HL-60 (cell line): ENCODE results near the gene SCML2.

Source experiments
- DNase-seq, 2 experiments: peaks; one replicate each; pipeline ENCODE4 v3.0.0-alpha.2; 2010 to 2020; ENCODE audit warnings: low read depth in 1 of 2, low spot score in 1 of 2
- H3K27ac ChIP-seq: fragments of 250-450 bp; sonication (Bioruptor Pico); replicated peaks from 2 replicates; pipeline ENCODE4 v1.5.1; 2020; ENCODE audit warnings: mild to moderate bottlenecking, moderate library complexity
- H3K27me3 ChIP-seq: fragments of 250-450 bp; sonication (Bioruptor Pico); 2 replicates; pipeline ENCODE4 v1.5.1; 2021; ENCODE audit warnings: mild to moderate bottlenecking, moderate library complexity; ENCODE audit not compliant: insufficient read depth, poor library complexity, severe bottlenecking
- H3K4me3 ChIP-seq: replicated peaks from 2 replicates; pipeline ENCODE4 v1.5.1; 2011; ENCODE audit warnings: mild to moderate bottlenecking, control low read depth, low read length; ENCODE audit not compliant: insufficient read depth
- GABPA ChIP-seq: IDR thresholded peaks from 2 replicates; pipeline ENCODE4 v1.6.1; 2012; ENCODE audit warnings: low read depth
- POLR2AphosphoS5 ChIP-seq: IDR thresholded peaks from 2 replicates; pipeline ENCODE4 v1.6.1; 2012; ENCODE audit warnings: low read depth
- SPI1 ChIP-seq: IDR thresholded peaks from 2 replicates; pipeline ENCODE4 v1.6.1; 2012; ENCODE audit warnings: low read depth, mild to moderate bottlenecking, borderline replicate concordance
- TF ChIP-seq, protein P1 (sequence below): IDR thresholded peaks from one replicate; pipeline ENCODE4 v1.5.1; 2011; ENCODE audit warnings: low read length, control low read depth, inconsistent platforms; ENCODE audit not compliant: insufficient read depth
- TF ChIP-seq, protein P2 (sequence below): IDR thresholded peaks from 2 replicates; pipeline ENCODE4 v1.6.1; 2012; ENCODE audit warnings: low read depth; ENCODE audit not compliant: insufficient replicate concordance

Gene SCML2

DNA sequence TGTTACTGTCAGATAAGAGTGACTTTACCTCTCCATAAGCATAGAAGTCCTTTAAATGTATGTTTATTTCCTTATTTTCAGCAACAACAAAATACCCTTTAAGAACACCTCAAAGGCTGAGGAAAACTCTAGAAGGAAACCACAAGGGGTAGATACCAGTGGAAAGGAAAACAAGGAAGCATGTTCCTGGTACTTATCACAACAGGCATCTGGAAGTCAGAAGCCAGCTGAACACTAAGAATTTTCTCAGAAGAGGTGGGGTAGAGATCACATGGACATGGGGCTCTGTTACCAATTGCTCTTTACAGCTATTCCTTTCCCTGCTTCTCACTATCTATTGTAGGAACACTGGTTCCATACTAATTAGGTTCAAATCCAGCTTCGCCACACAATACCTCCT, 82.3 kb downstream of the SCML2 start:
- TF ChIP-seq, protein P1, sequence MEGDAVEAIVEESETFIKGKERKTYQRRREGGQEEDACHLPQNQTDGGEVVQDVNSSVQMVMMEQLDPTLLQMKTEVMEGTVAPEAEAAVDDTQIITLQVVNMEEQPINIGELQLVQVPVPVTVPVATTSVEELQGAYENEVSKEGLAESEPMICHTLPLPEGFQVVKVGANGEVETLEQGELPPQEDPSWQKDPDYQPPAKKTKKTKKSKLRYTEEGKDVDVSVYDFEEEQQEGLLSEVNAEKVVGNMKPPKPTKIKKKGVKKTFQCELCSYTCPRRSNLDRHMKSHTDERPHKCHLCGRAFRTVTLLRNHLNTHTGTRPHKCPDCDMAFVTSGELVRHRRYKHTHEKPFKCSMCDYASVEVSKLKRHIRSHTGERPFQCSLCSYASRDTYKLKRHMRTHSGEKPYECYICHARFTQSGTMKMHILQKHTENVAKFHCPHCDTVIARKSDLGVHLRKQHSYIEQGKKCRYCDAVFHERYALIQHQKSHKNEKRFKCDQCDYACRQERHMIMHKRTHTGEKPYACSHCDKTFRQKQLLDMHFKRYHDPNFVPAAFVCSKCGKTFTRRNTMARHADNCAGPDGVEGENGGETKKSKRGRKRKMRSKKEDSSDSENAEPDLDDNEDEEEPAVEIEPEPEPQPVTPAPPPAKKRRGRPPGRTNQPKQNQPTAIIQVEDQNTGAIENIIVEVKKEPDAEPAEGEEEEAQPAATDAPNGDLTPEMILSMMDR: no peak
- TF ChIP-seq POLR2AphosphoS5 (no peak), GABPA (no peak), SPI1 (no peak)
- TF ChIP-seq, protein P2, sequence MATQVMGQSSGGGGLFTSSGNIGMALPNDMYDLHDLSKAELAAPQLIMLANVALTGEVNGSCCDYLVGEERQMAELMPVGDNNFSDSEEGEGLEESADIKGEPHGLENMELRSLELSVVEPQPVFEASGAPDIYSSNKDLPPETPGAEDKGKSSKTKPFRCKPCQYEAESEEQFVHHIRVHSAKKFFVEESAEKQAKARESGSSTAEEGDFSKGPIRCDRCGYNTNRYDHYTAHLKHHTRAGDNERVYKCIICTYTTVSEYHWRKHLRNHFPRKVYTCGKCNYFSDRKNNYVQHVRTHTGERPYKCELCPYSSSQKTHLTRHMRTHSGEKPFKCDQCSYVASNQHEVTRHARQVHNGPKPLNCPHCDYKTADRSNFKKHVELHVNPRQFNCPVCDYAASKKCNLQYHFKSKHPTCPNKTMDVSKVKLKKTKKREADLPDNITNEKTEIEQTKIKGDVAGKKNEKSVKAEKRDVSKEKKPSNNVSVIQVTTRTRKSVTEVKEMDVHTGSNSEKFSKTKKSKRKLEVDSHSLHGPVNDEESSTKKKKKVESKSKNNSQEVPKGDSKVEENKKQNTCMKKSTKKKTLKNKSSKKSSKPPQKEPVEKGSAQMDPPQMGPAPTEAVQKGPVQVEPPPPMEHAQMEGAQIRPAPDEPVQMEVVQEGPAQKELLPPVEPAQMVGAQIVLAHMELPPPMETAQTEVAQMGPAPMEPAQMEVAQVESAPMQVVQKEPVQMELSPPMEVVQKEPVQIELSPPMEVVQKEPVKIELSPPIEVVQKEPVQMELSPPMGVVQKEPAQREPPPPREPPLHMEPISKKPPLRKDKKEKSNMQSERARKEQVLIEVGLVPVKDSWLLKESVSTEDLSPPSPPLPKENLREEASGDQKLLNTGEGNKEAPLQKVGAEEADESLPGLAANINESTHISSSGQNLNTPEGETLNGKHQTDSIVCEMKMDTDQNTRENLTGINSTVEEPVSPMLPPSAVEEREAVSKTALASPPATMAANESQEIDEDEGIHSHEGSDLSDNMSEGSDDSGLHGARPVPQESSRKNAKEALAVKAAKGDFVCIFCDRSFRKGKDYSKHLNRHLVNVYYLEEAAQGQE: no peak
- DNase-seq: no peak
- no peak overlapping the region for H3K27ac ChIP-seq
- H3K27me3 ChIP-seq: no peaks in the 10 kb centered on the region
- no peak overlapping the region for H3K4me3 ChIP-seq

DNA sequence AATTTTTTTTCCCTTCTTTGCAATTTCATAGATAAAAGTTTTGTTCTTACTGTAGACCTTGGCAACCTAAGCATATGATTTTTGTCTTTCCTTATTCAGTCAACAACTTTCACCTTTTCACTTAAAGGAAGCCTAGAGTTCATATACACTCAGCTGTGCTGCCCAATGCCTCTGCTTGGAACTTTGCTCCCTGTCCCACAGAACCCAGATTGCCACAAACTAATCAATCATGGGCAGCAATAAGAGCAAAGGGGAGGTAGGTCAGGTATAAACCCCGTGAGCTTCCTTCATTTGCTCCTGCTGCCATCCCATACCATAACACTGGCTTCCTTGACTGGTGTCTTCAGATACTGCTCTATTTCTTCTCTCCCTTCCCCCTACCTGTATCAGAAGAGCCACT, 82.8 kb downstream of the SCML2 start:
- no peak overlapping the region for H3K27ac ChIP-seq
- no peak overlapping the region for H3K4me3 ChIP-seq
- DNase-seq: no peak
- TF ChIP-seq POLR2AphosphoS5 (no peak), SPI1 (no peak), GABPA (no peak)
- TF ChIP-seq, protein P2: no peak
- TF ChIP-seq, protein P1: no peak
- no peaks in the 10 kb centered on the region for H3K27me3 ChIP-seq

DNA sequence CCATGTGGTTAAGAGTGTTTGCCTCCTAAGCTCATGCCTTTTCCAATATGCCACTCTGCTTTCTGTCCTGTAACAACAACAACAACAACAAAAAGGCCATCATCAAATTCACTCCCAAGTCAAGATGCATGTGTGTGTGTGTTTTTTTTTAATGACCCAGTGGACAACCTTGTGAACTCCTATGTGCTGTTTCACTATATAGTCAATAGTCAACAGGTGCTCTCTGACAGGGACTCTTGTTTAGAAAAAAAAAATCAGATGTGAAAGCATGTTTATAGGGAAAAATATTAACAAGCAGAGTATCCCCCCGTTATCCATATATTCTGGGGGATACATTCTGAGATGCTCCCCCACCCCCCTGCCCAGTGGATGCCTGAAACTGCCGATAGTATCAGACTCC, 83.2 kb downstream of the SCML2 start:
- Histone ChIP-seq H3K27me3 (no peaks in the 10 kb centered on the region), H3K27ac (no peak overlapping the region), H3K4me3 (no peak overlapping the region)
- TF ChIP-seq, protein P1: no peak
- TF ChIP-seq, protein P2: no peak
- TF ChIP-seq POLR2AphosphoS5 (no peak), GABPA (no peak), SPI1 (no peak)
- no peak for DNase-seq
